HUES48 (cell line): Measurements from ENCODE around the gene KRT5.

ENCODE experiments used
- H3K27ac ChIP-seq: one replicate; pipeline ENCODE4 v1.7.0; 2013; ENCODE audit warnings: low read depth, low read length, inconsistent platforms
- H3K27me3 ChIP-seq: 2 replicates; pipeline ENCODE4 v1.6.1; 2013; ENCODE audit warnings: mild to moderate bottlenecking, low read length; ENCODE audit not compliant: control insufficient read depth, insufficient read depth
- H3K36me3 ChIP-seq: 2 replicates; pipeline ENCODE4 v1.6.1; 2013; ENCODE audit warnings: low read length; ENCODE audit not compliant: control insufficient read depth, insufficient read depth
- H3K4me1 ChIP-seq: 2 replicates; pipeline ENCODE4 v1.6.1; 2013; ENCODE audit warnings: mild to moderate bottlenecking, low read length; ENCODE audit not compliant: control insufficient read depth, insufficient read depth
- H3K4me3 ChIP-seq: 2 replicates; pipeline ENCODE4 v1.5.1; 2013; ENCODE audit warnings: mild to moderate bottlenecking, low read depth, low read length
- H3K9ac ChIP-seq: 2 replicates; pipeline ENCODE4 v1.6.1; 2013; ENCODE audit warnings: mild to moderate bottlenecking, low read depth, low read length, moderate library complexity
- H3K9me3 ChIP-seq: 2 replicates; pipeline ENCODE4 v1.6.1; 2013; ENCODE audit warnings: low read length; ENCODE audit not compliant: control insufficient read depth, insufficient read depth

Gene KRT5

DNA sequence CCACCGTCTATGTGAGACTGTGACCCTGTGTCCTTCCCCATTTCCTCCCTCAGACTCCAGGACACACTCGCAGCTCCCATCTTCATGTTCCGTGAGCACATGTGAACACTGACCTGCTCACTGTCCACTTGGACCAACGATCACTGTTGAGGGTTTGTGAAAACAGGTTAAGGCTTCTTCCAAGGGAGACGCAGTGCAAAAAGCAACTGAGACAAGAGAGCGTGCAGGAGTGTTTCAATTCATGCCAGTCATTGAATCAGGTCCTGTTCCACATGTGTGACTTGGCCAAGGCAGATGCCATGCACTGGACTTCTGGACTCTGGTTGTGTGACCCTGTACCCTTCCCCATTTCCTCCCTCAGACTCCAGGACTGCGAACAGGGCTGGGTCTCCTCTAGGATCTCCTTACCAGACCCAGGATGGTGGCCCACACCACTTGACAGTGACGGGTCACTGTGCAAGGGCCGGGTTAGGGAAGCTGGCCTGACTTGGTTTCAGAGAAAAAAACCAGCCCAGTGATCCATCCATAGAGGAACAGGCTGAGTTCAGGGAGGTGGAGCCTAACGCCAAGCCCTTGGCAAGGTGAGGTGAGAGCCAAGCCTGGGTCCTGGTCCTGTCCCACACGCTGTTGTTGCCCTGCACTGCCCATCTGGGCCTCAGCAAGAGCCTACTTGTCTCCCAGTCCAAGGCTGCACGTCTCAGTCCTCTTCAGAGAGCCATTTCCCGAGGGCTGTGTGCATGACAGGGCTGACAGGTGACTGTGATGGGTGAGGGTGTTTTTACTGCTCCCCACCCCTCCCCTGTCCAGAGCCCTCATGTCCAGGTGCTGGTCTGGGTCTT is 5.7 kb upstream of the KRT5 start:
- no peak overlapping the region for H3K27ac ChIP-seq
- H3K27me3 ChIP-seq: no peaks in the 10 kb centered on the region

GRCh38 chr12:52524898-52525591 is 4.9 kb upstream of the KRT5 start:
- Histone ChIP-seq H3K9me3 (no peaks in the 10 kb centered on the region), H3K9ac (no peak overlapping the region), H3K4me1 (no peaks in the 10 kb centered on the region), H3K27me3 (no peaks in the 10 kb centered on the region), H3K36me3 (no peaks in the 10 kb centered on the region), H3K4me3 (no peak overlapping the region), H3K27ac (no peak overlapping the region)

More for the DNA sequence above, 5.7 kb upstream of the KRT5 start:
- Histone ChIP-seq H3K4me3 (no peak overlapping the region), H3K4me1 (no peaks in the 10 kb centered on the region), H3K9ac (no peak overlapping the region), H3K36me3 (no peaks in the 10 kb centered on the region), H3K9me3 (no peaks in the 10 kb centered on the region)

DNA sequence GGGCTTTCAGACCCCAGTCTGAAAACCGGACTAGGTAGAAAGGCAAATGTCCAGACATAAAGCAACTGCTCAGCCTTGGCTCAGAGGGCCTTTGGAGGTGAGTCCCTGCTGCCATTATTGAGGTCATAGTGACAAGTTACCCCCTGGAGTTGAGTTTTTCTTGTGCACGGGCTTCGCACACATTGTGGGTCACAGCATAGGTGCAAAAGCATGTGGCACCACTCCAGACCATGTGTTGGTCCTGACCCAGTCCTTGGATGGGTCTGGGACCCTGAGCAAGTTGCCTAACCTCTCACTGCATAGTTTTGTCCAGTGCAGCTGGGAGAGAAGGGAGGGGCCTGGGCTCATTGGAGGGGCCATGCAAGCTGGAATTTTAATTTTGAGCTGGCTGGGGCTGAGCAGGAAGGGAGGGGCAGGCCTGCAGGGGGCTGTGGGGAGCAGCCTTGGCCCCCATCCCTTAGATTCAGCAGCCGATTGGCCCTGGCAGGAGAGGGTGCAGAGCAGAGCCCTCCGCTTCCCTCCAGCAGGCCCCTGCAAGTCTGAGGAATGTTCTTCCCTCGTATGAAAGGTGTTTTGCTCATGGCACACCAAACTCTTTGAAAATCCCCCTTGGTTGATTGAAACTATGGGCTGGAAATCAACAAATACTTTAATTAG is 4.2 kb upstream of the KRT5 start:
- Histone ChIP-seq H3K4me3 (no peak overlapping the region), H3K4me1 (no peaks in the 10 kb centered on the region), H3K36me3 (no peaks in the 10 kb centered on the region), H3K27ac (no peak overlapping the region), H3K9ac (no peak overlapping the region), H3K27me3 (no peaks in the 10 kb centered on the region), H3K9me3 (no peaks in the 10 kb centered on the region)

GRCh38 chr12:52523824-52524223 is 3.6 kb upstream of the KRT5 start:
- Histone ChIP-seq H3K27ac (no peak overlapping the region), H3K4me3 (no peak overlapping the region), H3K4me1 (no peaks in the 10 kb centered on the region), H3K27me3 (no peaks in the 10 kb centered on the region), H3K9ac (no peak overlapping the region), H3K36me3 (no peaks in the 10 kb centered on the region), H3K9me3 (no peaks in the 10 kb centered on the region)

DNA sequence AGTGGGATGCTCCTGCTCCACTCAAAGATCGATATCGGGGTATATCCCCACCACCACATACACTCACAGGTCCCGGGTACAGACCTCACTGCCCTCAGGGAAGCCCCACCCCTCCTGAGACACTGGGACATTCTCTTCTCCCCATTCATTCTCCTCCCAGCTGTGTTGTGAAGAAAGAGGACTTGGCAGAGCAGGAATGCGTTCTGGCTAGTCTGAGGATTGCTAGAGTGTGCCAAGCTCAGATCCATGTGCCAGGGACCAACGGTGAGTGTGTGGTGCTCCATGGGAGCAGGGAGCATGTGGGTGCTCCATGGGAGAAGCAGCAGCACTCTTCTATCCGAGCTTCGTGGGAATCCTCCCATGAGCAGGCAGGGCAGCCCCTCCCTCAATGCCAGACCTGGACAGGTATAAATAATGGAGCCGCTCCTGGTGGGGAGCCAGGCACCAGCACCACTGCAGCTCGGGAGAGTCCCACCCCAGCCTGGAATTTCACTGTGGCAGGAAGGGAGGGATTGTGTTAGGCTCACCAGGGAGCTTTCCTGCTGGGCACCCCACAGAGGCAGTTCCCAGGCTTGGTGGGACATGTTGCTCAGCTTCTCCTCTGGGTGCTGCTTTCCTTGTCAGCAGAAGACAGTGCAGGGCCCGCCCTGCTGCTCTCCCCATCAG is 2.3 kb upstream of the KRT5 start:
- no peak overlapping the region for H3K4me3 ChIP-seq
- H3K4me1 ChIP-seq: no peaks in the 10 kb centered on the region
- H3K9me3 ChIP-seq: no peaks in the 10 kb centered on the region
- H3K9ac ChIP-seq: no peak overlapping the region
- H3K27me3 ChIP-seq: no peaks in the 10 kb centered on the region
- no peaks in the 10 kb centered on the region for H3K36me3 ChIP-seq
- no peak overlapping the region for H3K27ac ChIP-seq

GRCh38 chr12:52521568-52522266 is 1.5 kb upstream of the KRT5 start:
- H3K27me3 ChIP-seq: no peaks in the 10 kb centered on the region
- H3K4me3 ChIP-seq: no peak overlapping the region
- no peaks in the 10 kb centered on the region for H3K36me3 ChIP-seq
- H3K4me1 ChIP-seq: no peaks in the 10 kb centered on the region
- H3K9me3 ChIP-seq: no peaks in the 10 kb centered on the region
- H3K9ac ChIP-seq: no peak overlapping the region
- H3K27ac ChIP-seq: no peak overlapping the region

DNA sequence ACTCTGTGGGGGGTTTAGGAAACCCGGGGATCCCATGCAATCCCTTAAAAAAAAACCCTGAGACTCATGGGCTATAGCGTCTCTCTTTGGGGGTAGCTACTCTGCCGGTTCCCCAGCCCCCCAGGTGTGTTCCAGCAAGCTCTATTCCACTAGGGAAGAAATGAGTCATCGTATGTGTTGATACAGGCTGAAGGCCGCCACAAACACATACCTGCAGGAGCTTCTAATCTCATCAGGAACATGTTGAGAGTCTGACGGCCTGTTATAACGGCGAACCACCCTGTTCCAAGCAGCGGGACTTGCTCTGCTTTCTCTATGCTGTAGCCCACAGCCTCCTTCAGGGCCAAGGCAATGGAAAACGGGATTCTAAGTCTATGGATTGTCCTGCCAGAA is 977 bp upstream of the KRT5 start:
- Histone ChIP-seq H3K27me3 (no peaks in the 10 kb centered on the region), H3K36me3 (no peaks in the 10 kb centered on the region), H3K9ac (no peak overlapping the region), H3K4me1 (no peaks in the 10 kb centered on the region), H3K4me3 (no peak overlapping the region), H3K27ac (no peak overlapping the region), H3K9me3 (no peaks in the 10 kb centered on the region)

- H3K36me3 ChIP-seq: no peaks in the 10 kb centered on the region
- no peaks in the 10 kb centered on the region for H3K27me3 ChIP-seq
- no peak overlapping the region for H3K4me3 ChIP-seq
- no peak overlapping the region for H3K27ac ChIP-seq
- H3K9me3 ChIP-seq: no peaks in the 10 kb centered on the region
- no peak overlapping the region for H3K9ac ChIP-seq
- no peaks in the 10 kb centered on the region for H3K4me1 ChIP-seq
Measured at GRCh38 chr12:52519387-52519703, 849 bp downstream of the KRT5 start.

- no peaks in the 10 kb centered on the region for H3K4me1 ChIP-seq
- no peak overlapping the region for H3K9ac ChIP-seq
- H3K36me3 ChIP-seq: no peaks in the 10 kb centered on the region
- H3K27ac ChIP-seq: no peak overlapping the region
- no peaks in the 10 kb centered on the region for H3K9me3 ChIP-seq
- no peaks in the 10 kb centered on the region for H3K27me3 ChIP-seq
- no peak overlapping the region for H3K4me3 ChIP-seq
Measured at GRCh38 chr12:52518574-52519386, 1.4 kb downstream of the KRT5 start.

DNA sequence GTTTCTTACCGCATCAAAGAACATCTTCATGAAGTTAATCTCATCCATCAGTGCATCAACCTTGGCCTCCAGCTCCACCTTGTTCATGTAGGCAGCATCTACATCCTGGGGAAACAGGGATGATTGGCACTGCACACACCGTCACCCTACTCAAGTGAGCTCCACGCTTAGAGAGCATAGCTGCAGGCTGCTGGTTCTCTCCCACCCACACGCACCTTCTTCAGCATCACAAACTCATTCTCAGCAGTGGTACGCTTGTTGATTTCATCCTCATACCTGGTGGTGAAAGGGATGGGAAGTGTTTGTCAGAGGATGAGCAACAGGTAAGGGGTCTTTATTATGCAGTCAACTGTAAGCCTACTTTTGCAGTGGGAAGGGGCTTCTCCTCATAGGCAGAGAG is 2.3 kb downstream of the KRT5 start:
- Histone ChIP-seq H3K27ac (no peak overlapping the region), H3K36me3 (no peaks in the 10 kb centered on the region), H3K4me3 (no peak overlapping the region), H3K4me1 (no peaks in the 10 kb centered on the region), H3K9ac (no peak overlapping the region), H3K9me3 (no peaks in the 10 kb centered on the region), H3K27me3 (no peaks in the 10 kb centered on the region)
